K562 treated with DMSO at 1 percent for 24 hours (cell line): ENCODE measurements around the gene SPOCD1. TPM values are rescaled to one million over a fixed set of nuclear protein-coding genes. Genes with fewer than 3 reads are reported as not detected.

ENCODE experiments used
- total RNA-seq: library from RNA; unstranded; fragments of 300-600 nt; gene quantifications from 2 replicates; pipeline ENCODE4 v1.2.3, GENCODE V29; 2022; ENCODE audit warnings: low read depth; ENCODE audit not compliant: insufficient read depth

SPOCD1 gene
- 0.46 and 1.2 TPM in 2 replicates for total RNA-seq

DNA sequence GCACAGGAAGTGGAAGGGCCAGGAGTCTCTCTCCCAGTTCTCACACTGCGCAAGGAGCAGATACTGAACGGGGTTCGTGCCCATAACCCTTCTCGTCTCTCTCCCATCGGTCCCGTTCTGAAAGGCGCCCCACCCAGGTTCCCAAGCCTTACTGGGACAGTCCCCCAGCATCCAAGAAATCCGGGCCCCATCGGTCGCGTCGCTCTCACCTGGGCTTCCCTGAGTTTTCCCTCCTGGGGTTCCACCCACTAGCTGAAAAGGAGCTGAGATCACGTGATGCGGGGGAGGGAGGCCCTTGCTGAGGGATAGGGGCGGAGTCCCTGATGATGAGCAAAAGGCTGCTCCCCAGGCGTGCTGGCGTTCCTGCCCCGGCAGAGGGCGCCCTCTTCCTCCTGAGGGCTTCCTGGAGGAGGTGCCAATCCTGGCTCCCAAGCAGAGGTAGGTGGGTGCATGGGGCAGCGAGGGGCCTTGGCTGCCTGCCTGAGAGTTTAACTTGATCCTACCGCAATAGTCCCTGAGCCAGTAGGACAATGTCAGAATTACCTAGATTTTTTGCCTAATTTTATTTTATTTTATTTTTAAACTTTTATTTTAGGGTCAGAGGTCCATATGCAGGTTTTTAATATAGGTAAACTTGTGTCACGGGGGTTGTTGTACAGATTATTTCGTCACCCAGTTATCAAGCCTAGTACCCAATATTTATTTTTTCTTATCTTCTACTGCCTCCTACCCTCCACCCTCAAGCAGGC lies at the start of gene SPOCD1:
SPOCD1 (minus strand) TSS at position 271 of the 749 bp plus-strand sequence. CDS start 689 bp downstream, outside the sequence.

DNA sequence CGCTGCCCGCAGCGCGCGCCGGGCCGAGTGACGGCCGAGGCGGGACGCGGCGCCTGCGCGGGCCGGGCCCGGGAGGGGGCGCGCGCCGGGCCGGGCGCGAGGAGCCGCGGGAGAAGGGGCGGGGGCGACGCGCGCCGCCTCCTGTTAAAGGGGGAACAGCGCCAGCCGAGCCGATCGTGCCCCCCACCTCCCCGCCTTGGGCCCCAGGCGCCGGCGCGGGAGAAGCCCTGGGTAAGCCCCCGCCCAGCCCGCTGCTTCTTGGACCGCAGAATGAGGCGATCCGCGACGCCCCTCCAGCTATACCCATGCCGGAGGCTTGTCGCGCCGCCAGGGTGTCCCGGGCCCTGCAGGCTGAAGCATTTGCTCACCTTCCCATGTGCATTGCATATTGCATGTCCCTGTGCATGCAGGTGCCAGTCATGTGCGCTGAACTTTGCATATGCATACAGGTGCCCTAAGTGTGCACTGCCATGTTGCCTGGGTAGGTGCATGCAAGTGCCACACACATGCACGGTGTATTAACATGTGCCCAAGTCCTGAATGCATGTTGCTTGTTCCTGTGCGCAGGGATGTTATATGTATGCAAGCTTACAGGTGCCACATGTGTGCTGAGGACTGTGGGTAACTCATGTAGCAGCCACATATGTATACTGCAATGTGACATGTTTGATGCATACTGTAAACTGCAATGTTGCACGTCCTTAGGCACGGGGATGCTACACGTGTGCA lies 51.3 kb downstream of the SPOCD1 start, which contains the start of gene ADGRB2:
ADGRB2 (minus strand) TSS at position 29 of the 729 bp plus-strand sequence. CDS start 7,119 bp downstream, outside the sequence.

Other genes starting within 250 kb of the SPOCD1 start
- 1.8 and 2.0 TPM in 2 replicates for gene TINAGL1, start 239.5 kb downstream of the SPOCD1 start, total RNA-seq
- gene HCRTR1, start 198.3 kb downstream of the SPOCD1 start, total RNA-seq = not detected in 2 replicates
- 49.1 and 49.2 TPM in 2 replicates for gene PEF1, start 171.1 kb downstream of the SPOCD1 start, total RNA-seq
- gene COL16A1, start 112.0 kb downstream of the SPOCD1 start, total RNA-seq = 0.20 and 0.28 TPM in 2 replicates
- gene ADGRB2, start 51.7 kb downstream of the SPOCD1 start, total RNA-seq = 1.9 TPM in 2 replicates
- gene PTP4A2, start 122.3 kb upstream of the SPOCD1 start, total RNA-seq = 143 and 164 TPM in 2 replicates
- gene KHDRBS1, start 197.8 kb upstream of the SPOCD1 start, total RNA-seq = 144 and 155 TPM in 2 replicates